Measurements from ENCODE around the gene EIPR1.

DNA sequence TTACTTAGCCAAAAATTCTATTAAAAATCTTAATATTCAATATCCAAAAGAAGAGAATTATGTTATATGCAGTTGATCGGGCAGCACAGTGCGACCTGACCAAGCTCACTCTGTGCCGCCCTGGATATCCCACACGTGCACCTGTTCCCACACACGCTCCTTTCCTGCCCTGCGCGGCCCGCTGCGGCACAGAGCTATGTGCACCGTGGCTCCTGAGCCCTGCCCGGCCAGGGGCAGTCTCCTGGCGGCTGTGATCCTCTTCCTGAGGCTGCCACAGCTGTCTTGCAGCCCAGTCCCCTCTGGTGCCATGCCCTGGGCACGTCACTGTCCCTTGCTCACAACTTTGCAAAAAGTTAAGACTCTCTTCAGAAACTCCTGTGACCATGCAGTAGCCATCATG lies 31.2 kb upstream of the EIPR1 start:
- TF ChIP-seq CTCF (IDR thresholded peaks at IDR 0.05; ENCODE audit: insufficient read depth, low read depth, low read length) (no peak), EZH2 (IDR thresholded peaks at IDR 0.05; ENCODE audit: insufficient read depth, low read length) (no peak)
